Muscle of arm (tissue), 12 donors: Measurements from ENCODE around the gene SEC23A. TPM values are rescaled to one million over a fixed set of nuclear protein-coding genes. Genes with fewer than 3 reads are reported as not detected.
"Not testable (repeated sequence)": the region's sequence is repeated elsewhere in the genome, so short reads cannot be mapped to it uniquely, and the experiment has no call there.

Experiments
- DNase-seq: peaks from one replicate; pipeline ENCODE4 v3.0.0-alpha.2; 2013
- polyA plus RNA-seq, 12 donors: library from polyadenylated mRNA; unstranded; fragments of 120-200 nt; gene quantifications; one replicate each; pipeline ENCODE4 v1.2.1, GENCODE V29; 2013; ENCODE audit not compliant: insufficient read length in 12 of 12

Gene SEC23A
- polyA plus RNA-seq, 12 donors: 65.7 to 107 (median 89.9) TPM; not detected in 1

DNA sequence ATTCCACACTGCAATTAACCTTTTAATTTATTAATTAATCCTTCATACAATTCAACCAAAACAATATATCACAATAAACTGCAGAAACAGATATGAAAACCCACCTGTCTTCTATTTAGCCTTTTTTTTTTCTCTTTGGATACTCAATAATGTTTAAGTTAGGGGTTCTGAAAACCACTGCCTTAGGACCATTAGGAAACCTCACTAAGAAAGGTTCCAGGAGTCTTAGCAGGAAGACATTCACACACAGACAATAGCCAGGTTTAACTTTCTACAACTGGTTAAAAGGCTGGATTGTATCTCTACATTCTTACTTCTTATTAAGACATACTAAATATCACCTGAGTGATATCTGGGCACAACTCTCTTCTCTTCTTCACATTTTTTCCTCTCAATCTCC, 3.3 kb downstream of the SEC23A start:
- DNase-seq: no peak

DNA sequence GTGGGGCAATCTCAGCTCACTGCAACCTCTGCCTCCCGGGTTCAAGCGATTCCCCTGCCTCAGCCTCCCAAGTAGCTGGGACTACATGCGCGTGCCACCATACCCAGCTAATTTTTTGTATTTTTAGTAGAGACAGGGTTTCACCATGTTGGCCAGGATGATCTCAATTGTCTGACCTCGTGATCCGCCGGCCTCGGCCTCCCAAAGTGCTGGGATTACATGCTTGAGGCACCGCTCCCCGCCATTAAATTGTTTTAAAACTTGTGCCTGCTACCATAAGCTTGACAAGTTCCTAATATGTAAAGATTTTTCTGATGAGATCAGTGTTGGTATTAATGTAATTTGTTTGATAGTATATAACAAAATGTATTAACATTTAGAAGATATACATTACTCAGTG, 3.8 kb downstream of the SEC23A start:
- not testable (repeated sequence) for DNase-seq

DNA sequence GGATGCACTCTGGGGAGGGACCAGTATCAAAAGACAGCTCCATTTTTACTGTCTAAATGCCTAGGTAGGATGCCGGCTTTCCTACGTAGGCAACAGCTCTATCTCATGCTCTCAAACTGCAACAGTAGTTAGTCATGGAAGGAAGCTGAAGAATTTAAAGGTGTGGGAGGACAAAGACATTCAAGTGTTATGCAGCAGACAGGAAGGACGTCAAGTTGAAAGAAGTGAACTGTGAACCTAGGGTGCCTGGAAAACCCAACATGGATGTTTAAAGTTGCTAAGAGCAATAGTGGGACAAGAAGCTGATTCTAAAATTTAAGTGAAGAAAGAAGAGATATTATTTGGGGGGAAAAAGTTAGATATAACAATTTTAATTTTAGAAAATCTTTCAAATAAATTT, 5.9 kb downstream of the SEC23A start:
- DNase-seq: no peak

DNA sequence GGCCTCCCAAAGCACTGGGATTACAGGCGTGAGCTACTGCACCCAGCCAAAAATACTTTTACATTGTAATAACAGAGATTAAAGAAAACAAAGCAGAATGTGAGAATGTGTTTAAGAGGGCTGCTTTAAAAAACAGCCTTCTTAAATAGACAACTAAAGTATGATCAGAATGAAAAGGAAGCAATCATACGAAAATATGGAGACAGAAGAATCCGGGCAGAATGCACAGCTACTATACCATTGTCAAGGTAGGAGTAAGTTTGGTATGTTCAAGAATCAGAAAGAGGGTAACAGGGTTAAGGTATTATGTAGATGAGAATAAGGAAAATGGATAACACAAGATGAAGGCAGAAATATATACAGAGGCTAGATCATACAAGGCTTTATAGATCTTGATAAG, 8.5 kb downstream of the SEC23A start:
- DNase-seq: no peak

DNA sequence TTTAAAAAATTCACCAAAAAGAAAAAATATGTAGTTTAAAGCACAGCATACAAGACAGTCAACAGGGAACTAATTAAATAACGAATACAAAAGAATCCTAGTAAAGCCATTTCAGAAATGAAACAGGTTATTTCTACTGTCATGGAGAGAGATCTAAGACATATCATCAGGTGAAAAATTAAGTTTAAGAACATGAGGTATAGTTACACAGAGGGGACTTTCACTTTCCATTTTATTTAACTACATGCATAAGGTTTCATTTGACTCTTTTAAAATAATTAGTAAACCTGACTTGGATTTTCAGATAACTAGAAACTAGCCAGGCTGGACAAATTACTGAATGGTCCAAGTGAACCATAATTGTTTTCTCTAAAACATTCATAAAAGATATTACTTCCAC, 11.3 kb downstream of the SEC23A start:
- no peak for DNase-seq

DNA sequence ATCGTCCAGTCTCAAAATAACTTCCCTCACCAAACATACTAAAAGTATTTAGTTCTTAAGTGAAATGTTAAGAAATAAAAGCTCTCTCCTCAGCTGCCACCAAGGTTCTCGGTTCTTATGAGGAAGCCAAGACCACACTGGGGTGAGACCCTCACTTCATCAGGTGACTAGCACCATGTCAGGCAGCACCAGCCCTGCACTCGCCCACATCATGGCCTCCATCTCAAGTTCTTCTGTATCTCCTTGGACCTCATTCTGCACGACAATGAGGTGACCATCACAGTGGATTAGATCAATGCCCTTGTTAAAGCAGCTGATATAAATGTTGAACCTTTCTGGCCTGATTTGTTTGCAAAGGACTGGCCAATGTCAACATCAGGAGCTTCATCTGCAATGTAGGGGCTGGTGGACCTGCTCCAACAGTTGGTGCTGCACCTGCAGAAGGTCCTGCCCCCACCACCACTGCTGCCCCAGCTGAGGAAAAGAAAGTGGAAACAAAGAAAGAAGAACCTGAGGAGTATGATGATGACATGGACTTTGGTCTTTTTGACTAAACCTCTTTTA, 12.4 kb downstream of the SEC23A start:
- no peak for DNase-seq

DNA sequence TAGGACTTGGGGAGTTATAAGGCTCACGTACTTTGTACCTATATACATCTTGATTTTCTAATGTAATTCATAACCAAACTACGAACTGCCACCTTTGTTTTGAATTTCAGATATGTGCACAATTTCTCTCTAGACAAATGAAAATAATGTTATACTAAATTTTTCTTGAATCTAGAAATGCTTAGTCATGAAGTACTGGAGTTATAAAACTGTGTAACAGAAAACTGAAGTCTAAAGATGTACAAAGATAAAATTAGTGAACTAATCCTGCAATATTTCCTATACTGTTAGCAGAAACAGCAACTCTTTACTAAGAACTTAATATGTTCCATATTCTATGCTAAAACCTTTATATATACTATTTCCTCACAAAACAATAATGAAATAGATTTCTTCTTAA, 15.5 kb downstream of the SEC23A start:
- DNase-seq: no peak

DNA sequence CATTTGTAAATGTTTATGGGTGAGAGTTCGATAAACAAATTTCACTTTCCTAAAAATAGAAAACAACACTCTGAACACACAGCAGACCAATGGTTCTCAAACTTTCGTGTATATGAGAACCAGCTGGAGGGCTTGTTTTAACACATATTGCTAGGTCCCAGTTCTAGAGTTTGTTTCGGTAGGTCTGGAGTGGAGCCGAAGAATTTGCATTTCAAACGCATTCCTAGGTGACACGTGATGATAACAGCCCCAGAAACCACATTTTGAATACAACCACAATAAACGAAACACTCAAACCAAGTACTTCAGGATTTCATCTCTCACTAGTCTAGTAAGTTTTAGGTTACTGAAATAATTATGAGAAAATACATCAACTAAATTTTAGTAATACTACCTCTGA, 17.1 kb downstream of the SEC23A start:
- no peak for DNase-seq

DNA sequence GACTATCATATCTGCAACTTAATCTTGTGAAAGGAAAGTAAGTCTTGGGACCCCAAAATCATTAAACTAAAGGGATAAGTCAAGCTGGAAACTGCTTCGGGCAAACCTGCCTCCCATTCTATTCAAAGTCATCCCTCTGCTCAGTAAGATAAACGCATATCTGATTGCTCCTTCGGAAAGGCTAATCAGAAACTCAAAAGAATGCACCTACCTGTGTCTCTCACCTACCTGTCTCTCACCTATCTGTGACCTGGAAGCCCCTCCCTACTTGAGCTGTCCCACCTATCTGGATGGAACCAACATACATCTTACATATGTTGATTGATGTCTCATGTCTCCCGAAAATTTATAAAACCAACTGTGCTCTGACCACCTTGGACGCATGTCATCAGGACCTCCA, 19.9 kb downstream of the SEC23A start:
- DNase-seq: no peak

DNA sequence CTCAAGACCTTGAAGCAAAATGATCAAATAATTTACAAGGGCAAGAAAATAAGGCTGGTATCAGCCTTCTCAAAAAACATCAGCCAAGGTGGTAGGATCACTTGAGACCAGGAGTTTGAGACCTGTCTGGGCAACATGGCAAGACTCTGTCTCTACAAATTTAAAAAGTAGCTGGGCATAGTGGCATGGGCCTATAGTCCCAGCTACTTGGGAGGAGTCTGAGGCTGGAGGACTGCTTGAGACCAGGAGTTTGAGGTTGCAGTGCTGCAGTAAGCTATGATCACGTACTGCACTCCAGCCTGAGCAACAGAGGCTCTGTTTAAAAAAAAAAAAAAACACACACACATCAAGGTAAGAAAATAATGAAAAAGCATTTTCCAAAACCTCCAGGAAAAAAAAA, 22.1 kb downstream of the SEC23A start:
- DNase-seq: no peak

DNA sequence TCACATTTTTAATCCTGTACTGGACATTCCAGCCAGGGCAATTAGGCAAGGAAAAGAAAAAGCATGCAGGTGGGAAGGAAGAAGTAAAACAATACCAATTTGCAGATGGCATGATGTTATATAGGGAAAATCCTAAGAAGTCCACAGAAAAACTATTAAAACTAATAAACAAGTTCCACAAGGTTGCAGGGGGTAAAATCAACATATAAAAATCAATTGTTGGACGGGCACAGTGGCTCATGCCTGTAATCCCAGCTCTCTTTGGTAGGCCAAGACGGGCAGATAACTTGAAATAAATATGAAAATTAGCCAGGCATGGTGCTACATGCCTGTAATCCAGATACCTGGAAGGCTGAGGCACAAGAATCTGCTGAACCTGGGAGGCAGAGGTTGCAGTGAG, 31.9 kb downstream of the SEC23A start:
- DNase-seq: no peak

DNA sequence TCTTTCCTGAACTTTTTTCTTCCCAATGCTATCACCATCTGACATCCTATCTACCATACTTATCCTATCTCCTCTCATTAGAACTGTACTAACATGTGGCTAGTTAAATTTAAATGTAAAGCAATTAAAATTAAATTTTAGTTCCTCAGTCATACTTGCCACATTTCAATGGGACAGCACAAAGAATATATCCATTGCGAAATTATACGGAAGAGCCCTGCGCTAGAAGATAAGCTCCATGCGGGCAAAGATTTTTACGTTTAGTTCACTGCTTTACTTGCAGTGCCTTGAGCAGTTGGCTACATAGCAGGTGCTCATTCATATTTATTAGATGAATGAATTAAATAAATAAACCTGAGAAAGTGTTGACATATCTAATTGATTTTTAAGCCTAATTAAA, 33.1 kb downstream of the SEC23A start:
- no peak for DNase-seq

DNA sequence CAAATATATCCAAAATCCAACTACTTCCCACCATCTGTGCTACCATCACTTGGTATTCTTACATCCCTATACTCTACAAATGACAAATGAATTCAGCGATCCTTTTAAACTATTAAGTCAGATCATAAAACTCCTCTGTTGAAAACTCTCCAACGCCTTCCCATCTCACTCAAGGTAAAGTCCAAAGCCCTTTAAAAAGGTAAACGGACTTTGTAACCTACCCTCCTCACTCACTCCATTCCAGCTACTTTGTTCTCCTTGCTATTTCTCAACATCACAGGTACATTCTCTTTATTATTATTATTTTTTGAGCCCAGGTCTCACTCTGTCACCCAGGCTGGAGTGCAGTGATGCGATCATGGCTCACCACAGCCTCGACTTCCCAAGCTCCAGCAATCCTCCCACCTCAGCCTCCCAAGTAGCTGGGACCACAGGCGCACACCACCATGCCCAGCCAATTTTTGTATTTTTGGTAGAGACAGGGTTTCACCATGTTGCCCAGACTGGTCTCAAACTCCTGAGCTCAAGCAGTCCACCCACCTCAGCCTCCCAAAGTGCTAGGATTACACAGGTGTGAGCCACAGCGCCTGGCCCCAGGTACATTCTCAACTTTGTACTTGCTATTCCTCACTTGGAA, 33.7 kb downstream of the SEC23A start:
- DNase-seq: not testable (repeated sequence)

DNA sequence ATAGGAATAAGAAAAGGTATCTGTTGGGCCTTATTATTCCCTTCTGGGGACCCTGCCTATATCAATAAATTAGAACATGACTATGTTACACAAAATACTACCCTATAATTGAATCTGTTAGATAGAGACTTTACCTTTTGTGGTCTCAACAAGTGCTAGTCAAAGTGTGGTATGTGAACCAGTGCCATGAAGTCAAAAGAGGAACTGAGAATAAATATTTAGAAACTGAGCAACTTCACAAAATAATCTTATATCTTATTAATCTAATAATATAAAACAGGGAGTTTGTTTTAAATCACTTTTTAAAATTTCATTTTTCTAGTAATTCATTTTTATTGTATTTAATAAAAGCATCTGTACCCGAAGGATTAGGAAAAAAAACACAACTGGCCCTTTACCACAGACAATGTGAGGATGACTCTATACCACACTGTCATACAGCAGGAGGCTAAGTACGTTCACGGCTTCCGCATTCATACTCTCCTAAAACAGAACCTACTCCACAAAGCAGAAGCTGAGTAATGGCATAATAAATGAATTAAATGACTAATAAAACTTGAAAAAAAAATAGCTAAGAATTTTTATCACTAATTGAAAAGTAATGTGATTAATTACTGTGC, 42.1 kb downstream of the SEC23A start:
- no peak for DNase-seq

DNA sequence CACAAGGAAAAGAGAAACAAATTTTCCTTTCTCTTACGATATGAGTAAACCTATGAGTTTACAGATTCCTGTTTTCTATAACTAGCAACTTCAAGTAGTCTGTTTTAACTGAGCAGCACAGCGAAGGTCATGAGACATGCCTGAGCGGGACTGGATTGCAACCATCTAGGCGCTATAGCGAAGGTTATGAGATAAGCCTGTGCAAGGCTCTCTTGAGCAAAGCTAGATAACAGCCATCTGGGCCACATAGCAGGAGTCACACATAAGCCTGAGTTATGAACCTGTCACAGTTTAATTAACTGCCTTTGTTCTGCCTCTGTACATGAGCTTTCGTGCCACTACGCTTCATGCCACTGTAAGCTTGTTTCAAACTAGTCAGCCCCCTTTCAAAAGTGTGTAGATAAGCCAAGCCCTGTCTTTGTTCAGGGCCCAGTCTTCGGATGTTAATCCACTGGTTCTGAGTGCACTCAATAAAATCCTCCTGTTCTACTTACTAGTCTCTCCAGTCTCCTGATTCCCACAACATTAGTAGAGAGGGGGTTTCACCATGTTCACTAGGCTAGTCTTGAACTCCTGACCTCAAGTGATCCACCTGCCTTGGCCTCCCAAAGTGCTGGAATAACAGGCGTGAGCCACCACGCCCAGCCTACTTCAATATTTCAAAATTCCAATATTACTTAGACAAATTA, 47.1 kb downstream of the SEC23A start:
- DNase-seq: no peak

DNA sequence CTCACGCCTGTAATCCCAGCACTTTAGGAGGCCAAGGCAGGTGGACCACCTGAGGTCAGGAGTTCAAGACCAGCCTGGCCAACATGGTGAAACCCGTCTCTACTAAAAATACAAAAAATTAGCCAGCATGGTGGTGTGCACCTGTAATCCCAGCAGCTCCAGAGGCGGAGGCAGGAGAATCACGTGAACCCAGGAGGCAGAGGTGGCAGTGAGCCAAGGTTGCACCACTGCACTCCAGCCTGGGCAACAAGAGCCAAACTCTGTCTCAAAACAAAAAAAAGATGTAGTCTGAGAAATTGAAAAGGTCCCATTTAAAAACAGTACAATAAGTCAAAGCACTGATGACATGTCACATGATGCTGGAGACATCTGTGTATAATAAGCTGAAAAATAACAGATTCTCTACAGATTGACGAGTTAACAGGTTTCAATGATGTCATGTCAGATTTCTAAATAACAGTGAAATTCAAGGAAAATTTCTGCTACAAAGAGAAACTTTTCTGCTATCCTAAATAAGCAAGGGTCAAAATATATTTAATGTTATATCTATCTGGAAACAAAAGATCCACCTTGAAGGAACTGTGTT, 50.1 kb downstream of the SEC23A start:
- not testable (repeated sequence) for DNase-seq

DNA sequence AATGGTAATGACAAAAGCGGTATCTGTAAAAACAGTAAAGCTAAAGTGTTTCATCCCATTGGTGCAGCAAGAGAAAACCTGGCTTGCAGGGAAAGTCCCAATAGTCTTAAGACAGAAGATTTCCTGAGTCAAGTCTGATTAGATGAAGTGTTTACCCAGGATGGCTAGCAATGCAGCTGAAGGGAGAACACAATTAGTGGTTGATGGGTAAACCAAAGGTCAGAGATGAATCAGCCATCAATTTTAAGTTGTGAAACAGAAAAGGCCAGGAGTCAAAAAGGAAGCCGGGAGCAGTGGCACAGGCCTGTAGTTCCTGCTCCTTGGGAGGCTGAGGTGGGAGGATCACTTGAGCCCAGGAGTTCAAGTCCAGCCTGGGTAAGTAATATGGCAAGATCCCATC, 52.6 kb downstream of the SEC23A start:
- no peak for DNase-seq

DNA sequence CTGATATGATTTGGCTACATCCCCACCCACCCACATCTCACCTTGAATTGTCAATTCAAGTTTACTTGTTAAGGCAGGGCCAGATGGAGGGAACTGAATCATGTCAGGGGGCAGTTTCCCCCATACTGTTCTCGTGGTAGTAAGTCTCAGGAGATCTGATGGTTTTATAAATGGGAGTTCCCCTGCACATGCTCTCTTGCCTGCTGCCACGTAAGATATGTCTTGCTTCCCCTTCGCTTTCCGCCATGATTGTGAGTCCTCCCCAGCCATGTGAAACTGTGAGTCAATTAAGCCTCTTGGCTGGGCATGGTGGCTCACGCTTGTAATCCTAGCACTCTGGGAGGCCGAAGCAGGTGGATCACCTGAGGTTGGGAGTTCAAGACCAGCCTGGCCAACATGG, 57.1 kb downstream of the SEC23A start:
- DNase-seq: not testable (repeated sequence)

DNA sequence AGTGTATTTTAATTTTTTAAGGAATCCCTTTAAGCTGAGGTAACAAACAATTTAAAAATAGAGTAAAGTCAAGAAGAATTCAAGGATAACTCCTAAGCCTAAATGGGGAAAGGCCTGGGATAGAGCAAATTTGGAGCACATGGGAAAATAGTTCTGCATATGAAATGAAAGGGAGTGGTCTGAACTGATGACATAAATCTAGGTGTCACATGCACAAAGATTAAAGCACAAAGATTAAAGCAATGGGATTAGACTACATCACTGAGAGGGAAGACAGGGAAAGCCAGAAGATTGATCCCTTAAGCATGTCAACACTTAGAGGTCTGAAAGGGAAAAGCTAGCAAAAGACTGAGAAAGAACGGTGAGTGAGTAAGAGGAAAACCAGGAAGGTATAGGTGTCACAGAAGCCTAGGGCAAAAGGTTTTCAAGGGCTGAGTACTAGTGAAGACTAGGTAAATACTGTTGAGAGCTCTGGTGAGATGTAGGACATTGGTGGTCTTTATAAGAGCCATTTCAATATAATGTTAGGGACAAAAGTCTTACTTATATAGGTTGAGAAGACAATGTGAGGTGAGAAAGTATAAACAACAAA, 59.6 kb downstream of the SEC23A start:
- DNase-seq: no peak

DNA sequence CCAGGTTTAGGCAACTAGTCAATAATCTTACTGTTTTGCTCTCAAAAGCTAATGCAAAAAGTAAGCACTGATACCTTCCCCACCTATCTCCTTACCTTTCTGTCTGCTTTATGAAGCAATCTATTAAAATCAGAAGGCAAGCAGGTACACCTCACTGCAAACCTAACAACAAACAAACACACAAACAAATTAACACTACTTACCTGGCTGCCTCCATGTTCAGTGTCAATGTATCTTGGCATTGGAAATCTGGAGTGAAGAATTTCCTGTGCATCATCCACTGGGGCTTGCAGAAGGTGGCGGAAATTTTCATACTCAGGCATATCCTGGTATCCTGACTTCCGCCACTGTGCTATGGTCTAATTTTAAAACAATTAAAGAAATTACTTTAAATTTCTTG, 62.5 kb downstream of the SEC23A start:
- DNase-seq: no peak

DNA sequence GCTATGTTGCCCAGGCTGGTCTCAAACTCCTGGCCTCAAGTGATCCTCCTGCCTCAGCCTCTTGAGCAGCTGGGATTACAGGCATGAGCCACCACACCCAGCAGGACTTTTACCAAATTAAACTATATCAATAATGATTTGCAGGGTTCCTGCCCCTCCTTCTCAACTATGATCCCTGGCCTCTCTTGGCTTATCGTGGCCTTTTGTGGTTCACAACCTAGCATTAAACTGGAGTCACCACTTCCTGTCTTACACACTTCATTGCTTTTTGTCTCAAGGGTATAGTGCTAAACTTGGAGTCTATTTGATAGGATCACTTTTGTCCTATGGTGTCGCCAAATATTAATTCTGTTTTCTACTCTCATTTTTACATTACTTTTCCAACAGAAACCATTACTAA, 64.5 kb downstream of the SEC23A start:
- DNase-seq: no peak

DNA sequence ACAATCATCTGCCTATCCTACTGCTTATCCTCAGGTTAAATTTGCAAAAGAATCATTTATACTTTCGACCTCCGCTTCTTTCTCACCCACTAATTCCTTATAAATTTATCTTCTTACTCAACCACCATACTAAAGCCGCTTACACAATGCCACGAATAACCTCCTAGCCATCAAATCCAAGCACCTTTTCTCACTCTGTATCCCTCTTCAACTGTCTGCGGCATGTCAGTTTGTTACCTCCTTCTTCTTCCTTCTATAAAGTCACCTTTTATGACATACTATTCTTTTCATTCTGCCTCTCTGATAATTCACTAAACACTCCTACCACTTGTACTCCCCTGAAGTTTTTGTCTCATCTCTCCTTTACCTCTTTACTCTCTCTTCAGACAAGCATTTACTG, 66.3 kb downstream of the SEC23A start:
- DNase-seq: no peak
